ENCODE data around the gene IKZF2.

GRCh38 chr2:213086571-213086970 is 64.8 kb downstream of the IKZF2 start:
- TF ChIP-seq CTCF (IDR thresholded peaks at IDR 0.05; ENCODE audit: extremely low read depth in 1 of 2, insufficient read depth in 1 of 2, low read depth in 1 of 2, low read length in 2 of 2) (no peak), EZH2 (IDR thresholded peaks at IDR 0.05; ENCODE audit: borderline replicate concordance, low read depth, low read length, severe bottlenecking) (no peak)

Measured in endothelial cell of umbilical vein (primary cell).